ENCODE results near the gene GRM4. TPM values are rescaled to one million over a fixed set of nuclear protein-coding genes. Genes with fewer than 3 reads are reported as not detected.

GRM4 gene
- total and polyA plus RNA-seq, 9 of the 15 experiments (the other 6 are each of a cell fraction or from before 2014, with no cell fraction given), result 0.18 TPM; not detected in 8

- peak in 2 of 4 experiments; percentile 32 to 36 for DNase-seq (ENCODE audit: extremely low read depth in 1 of 4, low spot score in 3 of 4)
- Histone ChIP-seq H3K4me3 (no peak overlapping the region), H3K9me3 (replicated peaks; ENCODE audit: control insufficient read depth, insufficient read depth, low read depth, low read length) (no peaks in the 10 kb centered on the region; the same call in 1 of the 2 replicates), H3K27me3 (ENCODE audit: control insufficient read depth in 2 of 2, insufficient read depth in 2 of 2, low read length in 2 of 2) (peaks cover 13 to 78% of the 10 kb centered on the region in 2 experiments; a peak in 4 of 5 replicates), H3K4me2 (ENCODE audit: insufficient read depth, low read length) (no peak overlapping the region), H3K9ac (ENCODE audit: insufficient read depth in 1 of 2, low read depth in 2 of 2, low read length in 2 of 2) (peak overlapping the region in 1 of 2 experiments; percentile 19; a peak in 1 of 4 replicates), H3K4me1 (replicated peaks in 1 of 2; ENCODE audit: control insufficient read depth in 2 of 2, insufficient read depth in 2 of 2, low read length in 2 of 2) (peaks cover 0 to 24% of the 10 kb centered on the region in 2 experiments; a peak in 2 of 5 replicates), H3K79me2 (ENCODE audit: control insufficient read depth, insufficient read depth, low read length) (no peaks in the 10 kb centered on the region), H2AFZ (ENCODE audit: low read depth, low read length) (no peak overlapping the region), H3K9me1 (ENCODE audit: control insufficient read depth, insufficient read depth, low read length) (no peaks in the 10 kb centered on the region), H3K27ac (ENCODE audit: extremely low read depth, low read depth, low read length) (no peak overlapping the region), H4K20me1 (replicated peaks; ENCODE audit: control insufficient read depth, insufficient read depth, low read length) (peaks cover 8% of the 10 kb centered on the region; the same call in 1 of the 2 replicates), H3K36me3 (ENCODE audit: control insufficient read depth, insufficient read depth, low read length) (no peaks in the 10 kb centered on the region)
- CTCF ChIA-PET (ENCODE audit: low intra/inter-chr PET ratio), result no interaction called here
- FAIRE-seq, result peak; percentile 23
- 2% methylated on average over 20 of the region's 22 CpGs for WGBS (ENCODE audit: insufficient coverage, low coverage, missing lambda C conversion rate)
- TF ChIP-seq TAL1 (IDR thresholded peaks at IDR 0.05), result peak; percentile 13; the same call in 1 of the 2 replicates
- no peak for TF ChIP-seq MAZ (CRISPR knock-in tag; conservative IDR thresholded peaks at IDR 0.05 in 1 of 2, IDR thresholded peaks at IDR 0.05 in 1 of 2)
- no peak for TF ChIP-seq EHMT2 (IDR thresholded peaks at IDR 0.05)
- TF ChIP-seq NR3C1 (CRISPR knock-in tag; IDR thresholded peaks at IDR 0.05), result no peak
- TF ChIP-seq HNRNPH1 (optimal IDR thresholded peaks at IDR 0.05; ENCODE audit: low read depth, low read length), result no peak
- no peak for TF ChIP-seq PYGO2 (tag; IDR thresholded peaks at IDR 0.05)
- TF ChIP-seq DDX20 (tag; IDR thresholded peaks at IDR 0.05; ENCODE audit: low read depth), result no peak
- TF ChIP-seq SMAD3 (CRISPR knock-in tag; conservative IDR thresholded peaks at IDR 0.05), result no peak
- TF ChIP-seq CBFA2T3 (IDR thresholded peaks at IDR 0.05), result peak; percentile 62
- TF ChIP-seq ARHGAP35 (IDR thresholded peaks at IDR 0.05; ENCODE audit: partially characterized antibody), result peak; percentile 20
- TF ChIP-seq CHD2 (IDR thresholded peaks at IDR 0.05; ENCODE audit: low read depth, low read length), result no peak
- TF ChIP-seq ARID1B (IDR thresholded peaks at IDR 0.05), result peak; percentile 23; the same call in 1 of the 2 replicates
- no TSS peak for BruUV-seq (replicated peaks)
- POLR2A ChIA-PET, result no interaction called here
- peak; percentile 45 for ATAC-seq
- intact Hi-C loops (cut with micrococcal nuclease), result no loop called here
- in situ Hi-C loops (cut with MboI), result no loop called here
These were observed 123.5 kb downstream of the GRM4 start for GRCh38 chr6:34022250-34022872.
